NB4 (cell line): Measurements from ENCODE around the gene TRAPPC12.

Source experiments
- DNase-seq: peaks from one replicate; pipeline ENCODE4 v3.0.0; 2010; ENCODE audit warnings: low read depth
- H3K4me3 ChIP-seq: one replicate; pipeline ENCODE4 v1.5.1; 2011; ENCODE audit warnings: mild to moderate bottlenecking, low read depth, low read length, moderate library complexity
- CTCF ChIP-seq: IDR thresholded peaks from one replicate; pipeline ENCODE4 v1.5.1; 2012; ENCODE audit warnings: low read depth, low read length
- MAX ChIP-seq: IDR thresholded peaks from 2 replicates; pipeline ENCODE4 v1.6.1; 2011; ENCODE audit warnings: low read depth, low read length
- MYC ChIP-seq: IDR thresholded peaks from 2 replicates; pipeline ENCODE4 v1.6.1; 2011; ENCODE audit warnings: low read depth, low read length
- POLR2A ChIP-seq: IDR thresholded peaks from 2 replicates; pipeline ENCODE4 v1.6.1; 2011; ENCODE audit warnings: mild to moderate bottlenecking; ENCODE audit not compliant: insufficient read length; ENCODE audit errors: extremely low read depth

The TRAPPC12 gene

GRCh38 chr2:3468296-3468988 lies 88.9 kb downstream of the TRAPPC12 start:
- no peak overlapping the region for H3K4me3 ChIP-seq
- TF ChIP-seq MAX = no peak
- TF ChIP-seq MYC = no peak
- no peak for TF ChIP-seq CTCF
- no peak for TF ChIP-seq POLR2A
- DNase-seq = no peak

DNA sequence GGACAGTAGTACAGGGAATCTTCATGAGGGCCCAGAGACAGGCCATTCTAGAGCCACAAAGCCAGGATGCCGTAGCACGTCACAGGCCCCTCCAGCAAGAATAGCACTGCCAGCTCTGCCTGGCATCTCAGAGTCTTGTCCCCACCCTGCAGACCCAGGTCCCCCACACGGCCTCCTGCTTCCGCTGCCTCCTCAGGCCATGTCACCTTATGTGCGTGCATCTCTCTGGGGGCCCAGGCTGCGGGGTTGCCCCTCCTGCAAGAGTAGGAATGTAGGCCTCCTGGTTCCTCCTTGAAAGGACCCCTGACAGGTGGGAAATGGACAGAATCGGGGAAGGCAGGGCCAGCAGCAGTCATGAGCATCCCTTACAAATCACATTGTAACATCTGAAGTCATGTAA lies 90.0 kb downstream of the TRAPPC12 start:
- no peak for DNase-seq
- no peak overlapping the region for H3K4me3 ChIP-seq
- no peak for TF ChIP-seq MYC
- TF ChIP-seq CTCF = no peak
- TF ChIP-seq MAX = no peak
- TF ChIP-seq POLR2A = no peak

DNA sequence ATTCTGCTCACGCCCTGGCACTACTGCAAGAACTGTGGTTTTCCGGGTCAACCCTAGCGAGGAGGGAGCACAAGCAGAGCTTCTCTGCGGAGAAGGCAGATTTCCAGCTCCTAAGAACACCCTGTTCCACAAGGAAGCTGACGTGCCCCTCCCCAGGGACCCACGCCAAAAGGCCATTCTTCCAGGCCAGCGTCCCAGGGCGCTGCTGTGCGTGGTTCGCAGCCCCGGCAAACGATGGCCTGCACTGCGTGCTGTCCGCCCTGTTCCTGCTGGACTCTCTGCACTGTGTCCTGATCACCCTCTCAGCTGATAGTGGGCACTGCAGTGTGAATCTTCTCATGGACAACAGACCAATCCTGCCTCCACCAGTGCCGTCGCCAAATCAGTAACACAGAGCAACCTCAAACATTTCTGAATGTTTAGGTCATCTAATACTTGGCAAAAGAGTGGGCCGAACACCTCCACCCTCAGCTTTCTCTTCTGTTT lies 90.7 kb downstream of the TRAPPC12 start:
- no peak for DNase-seq
- no peak overlapping the region for H3K4me3 ChIP-seq
- TF ChIP-seq POLR2A (no peak), CTCF (no peak), MAX (no peak), MYC (no peak)

- TF ChIP-seq MYC = no peak
- TF ChIP-seq POLR2A = no peak
- no peak for TF ChIP-seq CTCF
- no peak for TF ChIP-seq MAX
- no peak for DNase-seq
- no peak overlapping the region for H3K4me3 ChIP-seq
Observed at GRCh38 chr2:3470856-3471737, 91.6 kb downstream of the TRAPPC12 start.

GRCh38 chr2:3472296-3472695 lies 92.8 kb downstream of the TRAPPC12 start:
- TF ChIP-seq CTCF (no peak), MAX (no peak), POLR2A (no peak), MYC (no peak)
- no peak for DNase-seq
- no peak overlapping the region for H3K4me3 ChIP-seq
